8988T (cell line): ENCODE measurements around the gene TSNAX.
"Not testable (repeated sequence)": the region's sequence is repeated elsewhere in the genome, so short reads cannot be mapped to it uniquely, and the experiment has no call there.

Experiments used
- DNase-seq: peaks from one replicate; pipeline ENCODE4 v3.0.0; 2011

TSNAX gene

GRCh38 chr1:231566496-231566895 lies 38.0 kb downstream of the TSNAX start:
- DNase-seq, result no peak

DNA sequence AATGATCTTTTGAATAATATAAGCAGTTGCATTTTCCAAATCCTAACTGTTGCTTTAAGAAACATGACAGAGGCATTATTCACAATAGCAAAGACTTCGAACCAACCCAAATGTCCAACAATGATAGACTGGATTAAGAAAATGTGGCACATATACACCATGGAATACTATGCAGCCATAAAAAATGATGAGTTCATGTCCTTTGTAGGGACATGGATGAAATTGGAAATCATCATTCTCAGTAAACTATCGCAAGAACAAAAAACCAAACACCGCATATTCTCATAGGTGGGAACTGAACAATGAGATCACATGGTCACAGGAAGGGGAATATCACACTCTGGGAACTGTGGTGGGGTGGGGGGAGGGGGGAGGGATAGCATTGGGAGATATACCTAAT lies 41.8 kb downstream of the TSNAX start:
- DNase-seq, result not testable (repeated sequence)

GRCh38 chr1:231571904-231572303 lies 43.4 kb downstream of the TSNAX start:
- no peak for DNase-seq

- DNase-seq, result no peak
Measured at GRCh38 chr1:231575472-231575871, 47.0 kb downstream of the TSNAX start.

- no peak for DNase-seq
Measured at GRCh38 chr1:231576804-231577718, 48.6 kb downstream of the TSNAX start.

DNA sequence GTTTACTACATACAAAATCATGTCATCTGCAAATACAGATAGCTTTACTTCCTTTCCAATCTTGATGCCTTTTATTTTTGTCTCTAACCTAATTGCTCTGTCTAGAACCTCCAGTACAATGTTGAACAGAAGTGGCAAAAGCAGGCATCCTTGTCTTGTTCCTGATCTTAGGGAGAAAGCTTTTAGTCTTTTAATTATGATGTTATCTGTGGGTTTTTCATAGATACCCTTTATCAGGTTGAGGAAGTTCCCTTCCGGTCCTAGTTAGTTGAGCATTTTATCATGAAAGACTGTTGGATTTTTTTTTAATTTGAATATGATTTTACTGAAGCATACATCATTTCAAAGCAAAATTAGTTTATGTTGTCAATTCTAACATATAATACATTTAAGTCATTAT lies 52.4 kb downstream of the TSNAX start:
- no peak for DNase-seq

- no peak for DNase-seq
Measured at GRCh38 chr1:231581859-231582258, 53.4 kb downstream of the TSNAX start.

DNA sequence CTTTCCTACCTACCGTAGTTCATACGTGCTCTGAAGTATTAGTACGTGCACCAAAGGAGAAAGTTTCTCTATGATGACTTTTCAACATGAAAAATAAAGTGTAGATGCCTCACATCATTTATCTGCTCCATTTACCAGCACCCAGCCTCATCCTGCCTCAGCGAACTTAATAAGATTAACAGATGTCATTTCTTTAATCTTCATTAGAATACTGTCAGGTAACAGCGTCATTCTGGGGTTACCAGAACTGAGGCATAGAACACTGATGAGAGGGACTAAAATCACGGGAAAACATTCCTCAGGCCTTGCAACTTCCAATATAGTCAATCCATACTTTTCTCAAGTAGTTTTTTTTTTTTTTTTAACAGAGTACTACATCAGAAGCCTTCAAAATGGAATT lies 54.9 kb downstream of the TSNAX start:
- DNase-seq, result no peak

GRCh38 chr1:231584117-231584516 lies 55.6 kb downstream of the TSNAX start:
- peak; percentile 42 for DNase-seq

DNA sequence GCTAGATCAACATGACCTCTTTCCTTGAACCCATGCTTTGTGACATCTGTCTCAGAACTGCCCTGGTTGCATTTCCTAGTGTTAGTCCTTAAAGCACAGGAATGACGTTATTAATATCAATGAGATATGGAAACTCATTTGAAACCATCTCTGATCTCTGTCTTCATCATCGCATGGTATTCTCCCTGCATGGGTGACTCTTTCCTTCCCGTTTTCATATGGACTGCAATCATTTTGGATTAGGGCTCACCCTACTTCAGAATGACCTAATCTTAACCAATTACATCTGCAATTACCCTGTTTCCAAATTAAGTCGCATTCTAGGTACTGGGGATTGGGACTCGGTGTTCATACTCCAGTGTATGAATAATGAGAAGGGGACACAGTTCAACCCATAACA lies 56.5 kb downstream of the TSNAX start:
- DNase-seq, result no peak

DNA sequence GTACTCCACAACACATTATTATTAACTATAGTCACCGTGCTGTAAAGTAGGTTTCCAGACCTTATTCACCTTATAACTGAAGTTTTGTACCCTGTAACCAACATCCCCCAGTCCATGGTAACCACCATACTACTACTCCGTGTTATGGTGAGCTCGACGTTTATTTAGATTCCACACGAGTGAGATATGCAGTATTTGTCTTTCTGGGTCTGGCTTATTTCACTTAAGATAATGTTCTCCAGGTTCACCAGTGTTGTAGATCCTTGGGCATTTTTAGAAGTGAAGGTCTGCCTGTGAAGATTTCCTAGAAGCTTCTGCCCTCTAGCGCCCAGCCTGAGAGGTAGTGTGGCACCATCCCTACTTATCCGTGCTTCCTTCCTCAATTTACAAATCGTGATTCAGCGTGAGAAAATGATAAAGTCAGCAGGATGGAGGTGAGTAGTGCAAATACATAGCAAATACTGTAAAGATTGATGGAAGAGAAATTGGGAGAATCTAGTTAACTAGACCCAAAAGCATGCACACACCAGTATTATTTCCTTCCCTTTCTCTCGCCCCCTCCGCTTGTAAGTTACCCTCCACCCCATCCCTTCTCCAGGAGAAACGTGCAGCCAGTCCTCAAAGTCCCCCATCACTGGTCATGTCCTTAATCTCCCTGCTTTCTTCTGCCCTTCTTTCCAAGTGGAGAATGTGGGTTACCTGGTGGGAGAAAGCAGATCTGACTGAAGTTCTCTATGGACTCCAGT lies 62.2 kb downstream of the TSNAX start:
- peak; percentile 17 for DNase-seq

DNA sequence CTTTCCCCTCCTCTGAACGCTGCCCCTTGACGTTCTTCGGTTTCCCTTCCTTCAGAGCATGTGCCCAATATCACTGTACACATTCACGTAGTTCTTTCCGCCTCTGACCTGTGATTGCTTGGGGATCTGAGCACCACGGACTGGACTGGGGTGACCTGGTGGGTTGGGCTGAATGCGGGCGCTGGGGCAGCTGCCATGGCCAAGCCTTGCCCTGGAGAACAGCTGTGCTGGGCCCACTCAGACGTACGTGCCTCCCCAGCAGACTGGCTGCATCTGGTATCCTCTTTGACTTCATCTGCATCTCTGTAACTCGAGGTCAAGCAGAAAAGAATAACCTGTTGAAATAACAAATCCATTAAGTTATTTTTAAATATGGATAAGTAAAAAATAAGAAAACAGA lies 63.0 kb downstream of the TSNAX start:
- no peak for DNase-seq

DNA sequence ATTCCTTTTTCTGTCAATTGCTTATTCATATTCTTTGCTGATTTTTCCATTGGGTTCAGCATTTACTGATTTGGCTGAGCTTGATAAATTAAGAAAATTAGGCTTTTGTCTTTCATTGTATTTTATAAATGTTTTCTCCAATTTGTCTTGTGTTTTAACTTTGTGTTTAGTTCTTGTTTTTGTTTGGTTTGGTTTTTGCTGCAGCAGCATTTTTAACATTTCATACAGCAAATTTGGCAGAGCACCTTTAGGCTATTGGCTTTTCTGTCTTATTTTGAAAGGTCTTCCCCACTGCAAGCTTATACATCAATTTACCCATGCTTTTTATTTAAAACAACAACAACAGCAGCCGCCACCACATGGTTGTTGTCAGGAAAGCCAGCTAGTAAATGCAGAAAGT lies 64.3 kb downstream of the TSNAX start:
- no peak for DNase-seq

GRCh38 chr1:231593264-231593663 lies 64.8 kb downstream of the TSNAX start:
- DNase-seq, result not testable (repeated sequence)

GRCh38 chr1:231594123-231594522 lies 65.7 kb downstream of the TSNAX start:
- no peak for DNase-seq

DNA sequence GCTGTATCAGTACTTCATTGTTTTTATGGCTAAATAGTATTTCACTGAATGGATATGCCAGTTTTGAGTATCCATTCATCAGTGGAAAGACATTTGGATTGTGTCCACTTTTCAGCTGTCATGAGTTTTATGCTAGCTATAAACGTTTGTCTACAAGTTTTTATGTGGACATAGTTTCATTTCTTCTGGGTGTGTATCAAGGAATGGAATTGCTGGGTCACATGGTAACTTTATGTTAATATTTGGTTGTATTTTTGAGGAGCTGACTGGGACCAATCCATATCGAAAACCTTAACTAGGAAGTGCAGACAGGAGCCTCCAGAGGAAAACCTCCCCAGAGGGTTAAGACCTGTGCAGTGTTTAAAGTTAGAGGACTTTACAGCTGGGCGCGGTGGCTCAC lies 66.3 kb downstream of the TSNAX start:
- DNase-seq, result no peak

DNA sequence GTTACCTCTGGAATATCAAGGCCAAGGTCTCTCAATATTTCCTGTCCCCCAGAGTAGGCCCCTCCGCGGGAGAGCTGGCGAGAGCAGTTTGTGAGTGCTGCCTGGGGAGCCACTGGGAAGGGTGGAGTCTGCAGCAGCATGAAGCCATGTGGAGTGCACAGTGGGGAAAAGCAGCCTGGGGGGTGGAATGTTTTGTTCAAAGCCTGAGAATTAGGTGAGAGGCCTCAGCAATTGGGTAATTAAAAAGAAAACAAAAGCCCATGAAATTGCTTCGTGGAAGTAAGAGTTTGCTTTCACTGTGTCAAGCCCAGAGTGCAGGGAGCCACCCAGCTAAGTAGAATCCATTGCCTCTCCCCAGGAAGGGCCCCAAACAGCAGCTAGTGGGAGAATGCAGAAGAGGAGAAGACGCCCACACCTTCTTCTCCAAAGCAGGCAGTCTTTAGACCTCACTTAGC lies 67.9 kb downstream of the TSNAX start:
- DNase-seq, result no peak

- DNase-seq, result no peak
Measured at GRCh38 chr1:231597971-231598370, 69.5 kb downstream of the TSNAX start.

GRCh38 chr1:231600458-231600976 lies 72.0 kb downstream of the TSNAX start:
- no peak for DNase-seq

GRCh38 chr1:231601824-231602672 lies 73.6 kb downstream of the TSNAX start:
- DNase-seq, result no peak

DNA sequence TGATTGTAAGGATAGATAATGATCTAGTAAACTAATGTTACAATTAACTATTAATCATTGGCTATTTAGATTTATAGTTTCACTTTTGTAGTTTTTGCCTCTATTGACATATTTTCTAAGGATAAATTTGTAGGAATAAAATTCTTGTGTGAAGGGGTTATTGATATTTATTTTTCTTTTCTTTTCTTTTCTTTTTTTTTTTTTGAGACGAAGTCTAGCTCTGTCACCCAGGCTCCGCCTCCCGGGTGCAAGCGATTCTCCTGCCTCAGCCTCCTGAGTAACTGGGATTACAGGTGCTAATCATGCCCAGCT lies 74.2 kb downstream of the TSNAX start:
- DNase-seq, result no peak

DNA sequence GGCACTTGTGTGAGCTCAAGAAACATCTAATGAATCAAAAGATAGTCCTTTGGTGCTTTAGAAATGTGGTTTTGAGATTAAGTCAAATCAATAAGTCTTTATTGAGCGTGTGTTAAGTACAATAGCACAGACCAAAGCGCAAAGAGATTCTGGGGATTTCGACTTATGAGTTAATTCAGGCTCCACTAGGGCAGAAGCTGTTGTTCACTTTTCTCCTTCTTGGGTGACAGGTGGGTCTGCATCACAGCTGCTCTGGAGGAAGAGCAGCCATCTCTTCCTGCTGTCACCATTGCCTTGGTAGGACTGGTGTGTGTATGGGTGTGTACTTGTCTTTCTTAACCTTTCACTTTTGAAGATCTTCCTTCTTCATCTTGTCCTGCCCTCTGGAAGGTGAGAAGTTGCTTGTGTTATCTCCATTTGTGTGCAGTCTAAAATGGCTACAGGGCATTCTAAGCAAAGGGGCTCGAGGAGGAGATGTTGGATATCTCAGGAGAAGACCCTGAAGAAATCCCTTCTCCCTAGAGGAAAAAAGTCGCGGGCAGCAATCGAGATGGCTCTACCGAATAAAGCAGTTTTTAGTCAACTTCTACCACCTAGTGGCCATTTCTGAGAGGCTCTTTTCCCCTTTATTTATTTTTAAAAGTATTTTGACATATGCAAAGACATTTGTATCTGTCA lies 75.3 kb downstream of the TSNAX start:
- no peak for DNase-seq

GRCh38 chr1:231604276-231604621 lies 75.8 kb downstream of the TSNAX start:
- no peak for DNase-seq
